HG03457 (cell line): Measurements from ENCODE around the gene LRRC8B.
"Not testable (repeated sequence)": the region's sequence is repeated elsewhere in the genome, so short reads cannot be mapped to it uniquely, and the experiment has no call there.

Source experiments
- ATAC-seq: cut with Tn5 transposase; IDR thresholded peaks from one replicate; pipeline ENCODE4 v1.9.1; 2021; ENCODE audit warnings: moderate number of reproducible peaks; ENCODE audit not compliant: unreplicated experiment

The LRRC8B gene

DNA sequence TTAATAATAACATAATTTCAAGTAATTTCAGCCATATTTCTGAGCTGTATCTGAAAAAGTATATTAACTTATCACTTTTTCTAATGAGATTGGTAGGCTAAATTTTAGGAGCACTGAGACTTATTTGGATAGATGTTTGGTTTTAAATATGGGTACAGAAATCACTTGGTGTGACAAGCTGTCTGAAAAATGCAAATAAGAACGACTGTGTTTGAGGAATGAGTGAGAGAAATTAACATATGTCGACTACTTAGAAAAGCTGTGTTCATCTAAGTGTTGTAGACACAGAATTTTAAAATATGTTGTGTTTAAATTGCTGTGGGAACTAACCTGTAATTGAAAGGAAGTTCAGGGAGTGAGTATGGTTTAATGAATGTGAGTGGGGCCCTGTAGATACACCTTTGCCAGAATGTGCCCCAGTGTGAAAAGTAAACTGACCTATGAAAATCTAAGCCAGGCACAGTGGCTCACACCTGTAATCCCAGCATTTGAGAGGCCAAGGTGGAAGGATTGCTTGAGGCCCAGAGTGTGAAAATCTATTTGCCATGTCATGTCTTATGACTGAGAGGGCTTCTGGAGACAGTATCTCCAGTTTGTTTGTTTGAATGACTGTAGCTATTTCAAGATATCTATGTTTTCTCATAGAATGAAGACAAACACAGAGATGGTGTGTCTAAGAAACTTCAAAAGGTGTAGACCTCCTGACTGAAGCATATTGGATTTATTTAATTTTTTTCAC is 54.5 kb downstream of the LRRC8B start:
- ATAC-seq, result no peak

DNA sequence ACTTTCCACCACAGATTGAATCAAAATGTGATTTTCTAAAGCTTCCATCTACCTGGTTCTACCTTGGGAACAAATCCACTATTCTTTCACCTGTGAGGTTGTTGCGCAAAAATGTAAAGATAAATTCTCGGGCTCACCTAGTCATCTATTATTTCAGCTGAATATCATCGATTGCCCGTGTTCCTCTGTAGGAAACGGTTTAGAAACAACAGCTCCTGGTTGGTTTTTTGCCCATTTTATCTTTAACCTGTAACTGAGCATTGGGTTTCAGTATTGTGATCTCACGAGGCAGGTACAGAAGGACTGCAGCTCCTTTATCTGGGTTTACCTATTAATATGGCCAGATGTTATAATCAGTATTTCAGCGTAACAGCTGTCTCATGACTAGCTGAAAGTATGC is 55.4 kb downstream of the LRRC8B start:
- no peak for ATAC-seq

DNA sequence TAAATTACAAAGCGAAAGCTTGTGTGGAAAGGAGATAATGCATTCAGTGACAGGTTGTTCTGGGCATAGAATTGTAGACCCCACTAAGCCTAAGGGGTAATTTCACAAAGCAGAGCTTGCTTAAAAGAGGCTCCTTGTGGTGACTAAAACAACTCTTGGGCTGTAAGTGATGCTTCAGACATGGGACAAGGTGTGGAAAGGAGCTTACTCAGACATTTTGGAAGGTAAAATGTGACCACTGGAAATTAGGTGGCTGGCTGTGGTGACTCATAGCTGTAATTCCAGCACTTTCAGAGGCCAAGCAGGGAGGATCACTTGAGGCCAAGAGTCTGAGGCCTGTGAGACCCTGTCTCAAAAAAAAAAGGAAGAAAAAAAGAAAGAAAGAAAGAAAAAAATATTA is 57.2 kb downstream of the LRRC8B start:
- no peak for ATAC-seq

- ATAC-seq, result no peak
These were observed 57.9 kb downstream of the LRRC8B start for GRCh38 chr1:89582571-89582970.

DNA sequence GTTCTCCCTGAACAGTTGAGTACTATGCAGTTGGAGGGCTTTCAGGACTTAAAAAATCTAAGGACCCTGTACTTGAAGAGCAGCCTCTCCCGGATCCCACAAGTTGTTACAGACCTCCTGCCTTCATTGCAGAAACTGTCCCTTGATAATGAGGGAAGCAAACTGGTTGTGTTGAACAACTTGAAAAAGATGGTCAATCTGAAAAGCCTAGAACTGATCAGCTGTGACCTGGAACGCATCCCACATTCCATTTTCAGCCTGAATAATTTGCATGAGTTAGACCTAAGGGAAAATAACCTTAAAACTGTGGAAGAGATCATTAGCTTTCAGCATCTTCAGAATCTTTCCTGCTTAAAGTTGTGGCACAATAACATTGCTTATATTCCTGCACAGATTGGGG is 59.6 kb downstream of the LRRC8B start:
- no peak for ATAC-seq

GRCh38 chr1:89584781-89585180 is 60.2 kb downstream of the LRRC8B start:
- no peak for ATAC-seq

GRCh38 chr1:89587729-89588161 is 63.1 kb downstream of the LRRC8B start:
- no peak for ATAC-seq

DNA sequence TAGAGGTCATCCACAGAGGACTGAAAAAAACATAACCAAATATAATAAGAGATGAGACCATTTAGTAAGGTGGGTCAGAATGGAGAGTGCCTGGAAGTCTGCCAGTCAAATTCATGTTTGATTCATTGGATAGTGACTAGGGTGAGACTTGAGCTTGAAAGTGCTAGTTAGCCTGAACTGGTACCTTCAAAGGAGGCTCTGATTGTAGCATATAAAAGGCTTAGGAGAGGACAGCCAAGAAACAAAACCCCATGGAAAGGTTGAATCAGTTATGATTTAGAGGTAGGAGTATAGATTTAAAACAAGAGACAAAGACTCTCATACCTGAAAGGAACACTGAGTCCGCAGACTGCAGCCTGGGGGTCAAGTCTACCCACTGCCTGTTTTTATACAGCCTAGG is 63.9 kb downstream of the LRRC8B start:
- ATAC-seq, result no peak

- no peak for ATAC-seq
These were observed 64.9 kb downstream of the LRRC8B start for GRCh38 chr1:89589515-89589914.

DNA sequence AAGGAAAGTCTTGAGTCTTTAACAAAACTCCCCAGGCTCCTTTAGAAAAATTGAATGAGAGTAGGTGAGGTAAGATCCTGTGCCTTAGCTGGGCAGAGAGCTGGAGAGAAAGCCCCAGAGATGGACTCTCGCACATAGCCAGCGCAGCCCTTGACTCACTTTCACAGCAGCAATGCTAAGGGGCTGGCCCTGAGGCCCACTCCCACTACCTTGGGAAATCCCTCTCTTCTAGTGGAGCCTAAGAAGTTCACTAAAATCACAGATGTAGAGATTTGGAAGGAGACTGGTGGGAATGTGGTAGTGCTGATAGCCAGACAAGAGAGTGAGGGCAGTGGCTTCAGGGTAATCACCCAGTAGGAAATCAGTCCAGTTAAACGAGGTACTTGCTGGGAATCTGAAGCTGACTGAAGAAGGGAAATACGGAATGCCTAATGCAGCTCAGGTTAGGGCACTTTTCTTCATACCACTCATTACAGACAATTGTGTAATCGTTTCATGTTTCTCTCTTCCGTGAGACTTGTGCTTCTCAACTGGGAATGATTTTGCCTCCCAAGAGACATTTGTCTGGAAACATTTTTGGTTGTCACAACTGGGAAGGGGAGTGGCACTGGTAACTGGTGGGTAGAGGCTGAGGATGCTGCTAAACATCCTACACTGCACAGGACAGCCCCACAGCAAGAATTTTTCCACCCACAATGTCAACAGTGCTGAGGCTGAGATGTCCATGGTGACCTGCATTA is 65.9 kb downstream of the LRRC8B start:
- ATAC-seq, result no peak

GRCh38 chr1:89592861-89593302 is 68.3 kb downstream of the LRRC8B start:
- not testable (repeated sequence) for ATAC-seq

DNA sequence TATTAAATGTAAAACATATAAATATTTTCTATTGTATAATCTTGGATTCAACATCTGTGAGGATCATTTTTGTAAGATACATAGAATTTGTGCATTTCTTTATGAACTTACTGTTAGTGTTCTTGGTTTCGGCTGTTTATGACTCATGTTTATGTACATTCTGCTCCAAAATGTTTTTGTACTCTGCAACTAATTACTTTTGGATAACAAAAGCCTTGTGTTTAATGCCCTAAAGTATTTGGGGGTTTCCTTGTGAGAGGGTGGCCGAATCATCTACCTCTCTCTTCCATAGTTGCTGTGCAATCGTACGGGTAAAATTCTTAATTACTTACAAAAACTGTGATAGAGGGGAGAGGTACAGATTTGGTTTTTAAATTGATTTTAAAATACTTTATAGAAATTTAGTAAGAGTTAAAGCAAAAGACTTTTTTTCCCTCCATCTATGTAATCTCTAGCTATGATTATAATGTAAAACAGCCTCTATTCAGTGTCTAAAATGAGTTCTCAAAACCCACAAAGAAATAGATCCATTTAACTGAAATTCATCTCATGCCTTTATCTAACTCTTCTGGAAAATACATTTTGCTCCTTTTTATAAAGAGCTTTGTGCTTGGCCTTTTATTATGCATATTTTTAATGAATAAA is 69.6 kb downstream of the LRRC8B start:
- ATAC-seq, result no peak

DNA sequence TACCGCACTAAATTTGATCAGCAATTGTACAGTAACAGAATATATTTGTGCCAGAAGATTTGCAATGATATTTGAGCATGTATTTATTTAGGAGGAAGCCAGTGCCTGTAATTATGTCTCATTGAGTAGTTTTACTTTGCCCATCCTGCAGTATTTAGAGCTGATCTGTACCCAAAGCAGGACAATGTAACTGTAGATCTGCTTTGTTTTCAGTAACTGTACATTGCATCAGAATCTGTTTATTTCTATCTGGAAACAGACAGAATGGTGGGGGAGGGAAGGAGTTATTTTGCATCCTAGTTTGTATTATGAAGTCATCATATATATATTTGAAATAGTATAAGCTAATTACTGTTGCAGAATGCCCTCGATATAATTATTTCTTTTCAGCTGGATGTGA is 72.1 kb downstream of the LRRC8B start:
- ATAC-seq, result no peak

GRCh38 chr1:89598450-89599331 is 74.1 kb downstream of the LRRC8B start:
- no peak for ATAC-seq

DNA sequence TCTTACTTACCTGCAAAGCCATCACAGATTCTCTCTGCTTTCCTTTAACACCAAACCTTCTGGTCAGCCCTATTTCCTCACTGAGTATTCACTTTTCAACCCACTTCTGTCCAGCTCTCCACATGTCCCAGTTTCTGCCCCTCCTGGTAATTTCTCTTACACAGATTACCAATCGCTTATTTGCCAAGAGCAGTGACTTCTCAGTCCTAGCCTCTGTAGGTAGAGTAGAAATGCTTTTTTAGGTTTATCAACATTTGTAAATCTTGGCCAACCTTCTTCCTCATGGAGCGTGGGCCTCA is 74.7 kb downstream of the LRRC8B start:
- no peak for ATAC-seq

GRCh38 chr1:89600451-89601224 is 76.0 kb downstream of the LRRC8B start:
- no peak for ATAC-seq

DNA sequence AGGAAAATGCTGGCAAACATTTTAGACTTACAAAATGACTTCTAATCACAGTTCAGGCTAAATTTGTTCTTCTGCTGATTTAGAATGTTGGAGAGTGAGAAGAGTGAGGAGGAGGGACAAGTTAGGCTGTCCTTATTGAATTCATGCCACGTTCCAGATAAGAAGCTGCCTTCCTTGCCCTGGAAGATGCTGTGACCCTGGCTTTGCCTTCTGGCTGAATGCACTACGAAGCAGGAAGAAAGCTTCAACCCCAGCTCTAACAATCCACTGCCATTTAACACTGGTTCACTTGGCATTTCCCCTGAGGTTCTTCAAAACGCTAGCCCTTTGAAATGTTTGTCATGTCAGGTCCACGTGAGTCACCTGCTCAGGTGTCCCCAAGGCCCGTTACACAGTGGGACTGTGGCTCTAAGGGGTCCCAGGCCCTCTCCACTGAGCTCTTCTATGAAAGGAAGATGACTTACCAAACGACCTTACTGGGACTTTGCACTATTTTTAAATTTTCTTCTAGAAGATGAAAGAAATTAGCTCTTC is 78.3 kb downstream of the LRRC8B start:
- ATAC-seq, result no peak

DNA sequence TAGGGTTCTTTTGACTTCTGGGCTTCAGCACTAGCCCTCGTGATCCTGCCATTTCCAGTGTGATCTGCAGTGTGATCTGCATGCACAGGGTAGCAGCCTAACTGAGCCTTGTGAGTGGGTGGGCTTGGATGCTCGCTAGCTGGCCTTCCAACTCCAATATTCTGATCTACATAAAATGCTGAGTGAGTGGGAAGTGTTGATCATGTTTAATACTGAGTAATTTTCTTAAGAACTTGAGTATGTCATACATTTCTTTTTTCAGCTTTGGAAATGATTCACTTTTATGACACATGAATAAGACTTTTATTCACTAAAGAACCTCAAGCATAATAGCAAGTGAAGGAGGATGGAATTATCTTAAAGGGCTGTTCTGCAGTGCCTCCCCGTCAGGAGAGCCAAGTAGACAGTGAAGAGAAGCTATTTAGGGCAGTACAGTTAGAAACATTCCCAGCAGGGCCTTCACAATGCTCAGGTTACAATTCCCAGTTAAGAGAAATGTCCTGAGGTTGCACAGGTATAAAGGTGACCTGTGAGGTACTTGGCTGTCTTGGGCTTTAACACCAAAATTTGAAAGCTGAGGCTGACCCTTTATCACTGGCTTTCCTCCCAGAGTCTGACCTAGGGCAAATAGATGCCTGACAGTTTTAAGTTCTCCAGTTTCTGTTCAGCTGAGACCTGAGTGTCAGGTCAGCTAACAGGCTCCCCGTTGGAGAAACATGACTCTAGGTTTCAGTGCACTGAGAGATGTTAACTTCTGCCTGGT is 79.2 kb downstream of the LRRC8B start:
- no peak for ATAC-seq

GRCh38 chr1:89604414-89604735 is 79.7 kb downstream of the LRRC8B start:
- ATAC-seq, result no peak

- no peak for ATAC-seq
These were observed 81.1 kb downstream of the LRRC8B start for GRCh38 chr1:89605692-89606091.
